Measurements from ENCODE around the gene GRP.

Gene GRP

GRCh38 chr18:59264121-59264571 lies 44.2 kb downstream of the GRP start:
- TF ChIP-seq TCF4 (CRISPR knock-in tag; IDR thresholded peaks at IDR 0.05; ENCODE audit: borderline replicate concordance): no peak
- no peak for TF ChIP-seq TOX (CRISPR knock-in tag; IDR thresholded peaks at IDR 0.05; ENCODE audit: borderline replicate concordance)
- no peak for TF ChIP-seq OSR1 (CRISPR knock-in tag; IDR thresholded peaks at IDR 0.05)
- no peak for TF ChIP-seq ISL1 (CRISPR knock-in tag; IDR thresholded peaks at IDR 0.05)
- TF ChIP-seq ZFP30 (CRISPR knock-in tag; IDR thresholded peaks at IDR 0.05): no peak
- peak; percentile 19; the same call in 2 of the 3 replicates for ATAC-seq

- no peak for TF ChIP-seq PATZ1 (CRISPR knock-in tag; IDR thresholded peaks at IDR 0.05; ENCODE audit: borderline replicate concordance)
- TF ChIP-seq SNAI2 (CRISPR knock-in tag; IDR thresholded peaks at IDR 0.05): no peak
- no peak for TF ChIP-seq TSHZ2 (CRISPR knock-in tag; IDR thresholded peaks at IDR 0.05)
- TF ChIP-seq TCF4 (CRISPR knock-in tag; IDR thresholded peaks at IDR 0.05; ENCODE audit: borderline replicate concordance): no peak
- TF ChIP-seq BACH2 (CRISPR knock-in tag; IDR thresholded peaks at IDR 0.05; ENCODE audit: borderline replicate concordance): no peak
- TF ChIP-seq PPARA (CRISPR knock-in tag; IDR thresholded peaks at IDR 0.05; ENCODE audit: borderline replicate concordance): no peak
- TF ChIP-seq TOX (CRISPR knock-in tag; IDR thresholded peaks at IDR 0.05; ENCODE audit: borderline replicate concordance): no peak
- TF ChIP-seq CSDC2 (CRISPR knock-in tag; IDR thresholded peaks at IDR 0.05): no peak
- no peak for TF ChIP-seq OSR1 (CRISPR knock-in tag; IDR thresholded peaks at IDR 0.05)
- no peak for TF ChIP-seq GLIS3 (CRISPR knock-in tag; IDR thresholded peaks at IDR 0.05)
- ATAC-seq: peak; percentile 14; the same call in 2 of the 3 replicates
Measured at GRCh38 chr18:59264651-59265245, 44.8 kb downstream of the GRP start.

GRCh38 chr18:59265246-59265973 lies 45.5 kb downstream of the GRP start:
- peak; percentile 17; the same call in 2 of the 3 replicates for ATAC-seq
- TF ChIP-seq OSR1 (CRISPR knock-in tag; IDR thresholded peaks at IDR 0.05) (no peak), ZFP3 (CRISPR knock-in tag; IDR thresholded peaks at IDR 0.05) (no peak), RARB (CRISPR knock-in tag; IDR thresholded peaks at IDR 0.05) (no peak), CREB5 (CRISPR knock-in tag; IDR thresholded peaks at IDR 0.05; ENCODE audit: low read depth) (no peak), PATZ1 (CRISPR knock-in tag; IDR thresholded peaks at IDR 0.05; ENCODE audit: borderline replicate concordance) (no peak), ZNF70 (CRISPR knock-in tag; IDR thresholded peaks at IDR 0.05) (no peak), CSRNP3 (CRISPR knock-in tag; IDR thresholded peaks at IDR 0.05) (no peak), GLIS3 (CRISPR knock-in tag; IDR thresholded peaks at IDR 0.05) (no peak), SNAI2 (CRISPR knock-in tag; IDR thresholded peaks at IDR 0.05) (no peak), TOX (CRISPR knock-in tag; IDR thresholded peaks at IDR 0.05; ENCODE audit: borderline replicate concordance) (no peak), CSDC2 (CRISPR knock-in tag; IDR thresholded peaks at IDR 0.05) (no peak), ZFP30 (CRISPR knock-in tag; IDR thresholded peaks at IDR 0.05) (no peak), PPARA (CRISPR knock-in tag; IDR thresholded peaks at IDR 0.05; ENCODE audit: borderline replicate concordance) (no peak), ESRRG (CRISPR knock-in tag; IDR thresholded peaks at IDR 0.05) (no peak), ZNF8 (CRISPR knock-in tag; IDR thresholded peaks at IDR 0.05) (no peak), ISL1 (CRISPR knock-in tag; IDR thresholded peaks at IDR 0.05) (no peak), TCF4 (CRISPR knock-in tag; IDR thresholded peaks at IDR 0.05; ENCODE audit: borderline replicate concordance) (no peak), TSHZ2 (CRISPR knock-in tag; IDR thresholded peaks at IDR 0.05) (no peak), ZNF565 (CRISPR knock-in tag; conservative IDR thresholded peaks at IDR 0.05; ENCODE audit: low read depth) (no peak), BACH2 (CRISPR knock-in tag; IDR thresholded peaks at IDR 0.05; ENCODE audit: borderline replicate concordance) (no peak)
